ENCODE measurements around the gene ALDH1A3. TPM values are rescaled to one million over a fixed set of nuclear protein-coding genes. Genes with fewer than 3 reads are reported as not detected.

ALDH1A3 gene
- total RNA-seq, 1 donor, result 54.6 TPM

DNA sequence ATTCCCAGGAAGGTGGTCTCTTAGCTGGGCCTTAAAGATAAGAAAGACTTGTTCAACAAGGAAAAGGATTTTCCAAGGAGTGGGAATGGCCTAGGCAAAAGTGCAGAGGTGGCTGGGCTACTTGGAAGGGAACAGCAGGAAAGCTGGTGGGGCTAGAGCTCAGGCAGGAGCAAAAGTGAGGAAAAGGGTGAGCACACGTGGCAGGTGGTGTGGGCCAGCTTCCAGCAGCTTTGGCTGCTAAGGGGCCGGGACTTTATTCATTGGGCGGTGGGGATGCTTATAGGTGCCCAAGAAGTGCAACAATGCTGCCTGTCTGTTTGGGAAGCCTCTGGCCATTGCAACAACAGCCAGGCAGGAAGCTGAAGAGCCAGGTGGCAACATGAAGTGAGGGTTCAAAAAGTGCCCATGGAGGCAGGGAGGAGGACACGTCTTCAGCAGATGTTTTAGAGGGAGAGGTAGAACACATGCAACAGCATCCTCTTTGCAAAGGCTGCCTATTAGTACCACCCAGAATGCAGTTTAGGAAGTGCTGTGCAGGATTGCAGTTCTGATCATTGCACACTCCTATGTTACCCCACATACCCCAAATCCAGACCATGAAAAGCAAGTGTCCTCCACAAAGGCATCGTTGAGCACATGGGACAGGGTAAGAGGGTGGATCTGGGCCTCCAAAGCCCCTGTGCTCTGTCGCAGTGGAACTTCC is 13.8 kb downstream of the ALDH1A3 start:
- H3K4me3 ChIP-seq (ENCODE audit: insufficient read depth, low read length), result no peak overlapping the region
- TF ChIP-seq, protein P1, sequence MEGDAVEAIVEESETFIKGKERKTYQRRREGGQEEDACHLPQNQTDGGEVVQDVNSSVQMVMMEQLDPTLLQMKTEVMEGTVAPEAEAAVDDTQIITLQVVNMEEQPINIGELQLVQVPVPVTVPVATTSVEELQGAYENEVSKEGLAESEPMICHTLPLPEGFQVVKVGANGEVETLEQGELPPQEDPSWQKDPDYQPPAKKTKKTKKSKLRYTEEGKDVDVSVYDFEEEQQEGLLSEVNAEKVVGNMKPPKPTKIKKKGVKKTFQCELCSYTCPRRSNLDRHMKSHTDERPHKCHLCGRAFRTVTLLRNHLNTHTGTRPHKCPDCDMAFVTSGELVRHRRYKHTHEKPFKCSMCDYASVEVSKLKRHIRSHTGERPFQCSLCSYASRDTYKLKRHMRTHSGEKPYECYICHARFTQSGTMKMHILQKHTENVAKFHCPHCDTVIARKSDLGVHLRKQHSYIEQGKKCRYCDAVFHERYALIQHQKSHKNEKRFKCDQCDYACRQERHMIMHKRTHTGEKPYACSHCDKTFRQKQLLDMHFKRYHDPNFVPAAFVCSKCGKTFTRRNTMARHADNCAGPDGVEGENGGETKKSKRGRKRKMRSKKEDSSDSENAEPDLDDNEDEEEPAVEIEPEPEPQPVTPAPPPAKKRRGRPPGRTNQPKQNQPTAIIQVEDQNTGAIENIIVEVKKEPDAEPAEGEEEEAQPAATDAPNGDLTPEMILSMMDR (IDR thresholded peaks at IDR 0.05; ENCODE audit: extremely low read depth, low read depth, low read length), result no peak
- H3K36me3 ChIP-seq (ENCODE audit: insufficient read depth, low read length), result no peaks in the 10 kb centered on the region
- peaks cover 24% of the 10 kb centered on the region for H3K4me1 ChIP-seq (ENCODE audit: insufficient read depth, low read length)
- peak overlapping the region; percentile 3 for H3K4me2 ChIP-seq (ENCODE audit: insufficient read depth, low read length)
- H4K20me1 ChIP-seq (ENCODE audit: insufficient read depth, low read length), result no peaks in the 10 kb centered on the region
- no peaks in the 10 kb centered on the region for H3K9me3 ChIP-seq (ENCODE audit: low read depth, low read length)
- no peaks in the 10 kb centered on the region for H3K79me2 ChIP-seq (ENCODE audit: insufficient read depth, low read length)
- H3K27me3 ChIP-seq (ENCODE audit: insufficient read depth, low read length), result no peaks in the 10 kb centered on the region
- DNase-seq (ENCODE audit: insufficient read length, low spot score, missing footprints), result no peak
- no peak overlapping the region for H3K27ac ChIP-seq (ENCODE audit: low read depth, low read length)
- no peak overlapping the region for H2AFZ ChIP-seq (ENCODE audit: low read length)

DNA sequence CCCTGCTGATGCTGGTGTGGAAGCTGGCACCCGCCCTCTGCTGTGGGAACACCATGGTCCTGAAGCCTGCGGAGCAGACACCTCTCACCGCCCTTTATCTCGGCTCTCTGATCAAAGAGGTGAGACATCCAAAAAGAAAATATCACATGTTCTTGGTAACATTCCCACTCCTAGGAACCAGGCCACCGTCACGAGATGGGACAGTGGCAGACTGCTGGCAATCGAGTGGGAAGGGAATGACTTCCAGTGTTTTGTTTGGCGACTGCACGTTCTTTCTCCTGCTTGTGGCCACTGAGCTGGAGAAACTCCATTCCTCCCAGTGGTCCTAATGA is 14.3 kb downstream of the ALDH1A3 start:
- H3K4me1 ChIP-seq (ENCODE audit: insufficient read depth, low read length), result peaks cover 21% of the 10 kb centered on the region
- H3K9me3 ChIP-seq (ENCODE audit: low read depth, low read length), result no peaks in the 10 kb centered on the region
- H3K27ac ChIP-seq (ENCODE audit: low read depth, low read length), result no peak overlapping the region
- no peaks in the 10 kb centered on the region for H3K79me2 ChIP-seq (ENCODE audit: insufficient read depth, low read length)
- peak; percentile 81 for DNase-seq (ENCODE audit: insufficient read length, low spot score, missing footprints)
- no peaks in the 10 kb centered on the region for H4K20me1 ChIP-seq (ENCODE audit: insufficient read depth, low read length)
- no peak overlapping the region for H2AFZ ChIP-seq (ENCODE audit: low read length)
- no peak overlapping the region for H3K4me3 ChIP-seq (ENCODE audit: insufficient read depth, low read length)
- H3K4me2 ChIP-seq (ENCODE audit: insufficient read depth, low read length), result peak overlapping the region; percentile 3
- H3K27me3 ChIP-seq (ENCODE audit: insufficient read depth, low read length), result no peaks in the 10 kb centered on the region
- H3K36me3 ChIP-seq (ENCODE audit: insufficient read depth, low read length), result no peaks in the 10 kb centered on the region
- TF ChIP-seq, protein P1 (IDR thresholded peaks at IDR 0.05; ENCODE audit: extremely low read depth, low read depth, low read length), result no peak

DNA sequence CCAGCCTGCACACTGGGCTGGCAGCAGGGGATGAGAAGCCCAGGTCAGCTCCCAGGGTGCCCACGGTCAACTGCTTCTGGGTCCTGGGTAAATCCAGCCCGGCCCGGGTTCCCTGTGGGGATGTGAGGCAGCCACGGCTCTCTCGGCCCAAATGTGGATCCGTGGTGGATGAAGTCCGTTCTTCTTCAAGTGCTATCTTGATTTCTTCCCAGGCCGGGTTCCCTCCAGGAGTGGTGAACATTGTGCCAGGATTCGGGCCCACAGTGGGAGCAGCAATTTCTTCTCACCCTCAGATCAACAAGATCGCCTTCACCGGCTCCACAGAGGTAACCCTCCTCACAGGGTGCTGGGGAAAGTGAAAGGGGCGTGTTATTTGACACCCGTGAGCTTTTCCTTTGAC is 16.1 kb downstream of the ALDH1A3 start:
- no peaks in the 10 kb centered on the region for H4K20me1 ChIP-seq (ENCODE audit: insufficient read depth, low read length)
- peaks cover 14% of the 10 kb centered on the region for H3K4me1 ChIP-seq (ENCODE audit: insufficient read depth, low read length)
- H2AFZ ChIP-seq (ENCODE audit: low read length), result no peak overlapping the region
- no peaks in the 10 kb centered on the region for H3K79me2 ChIP-seq (ENCODE audit: insufficient read depth, low read length)
- H3K36me3 ChIP-seq (ENCODE audit: insufficient read depth, low read length), result no peaks in the 10 kb centered on the region
- no peaks in the 10 kb centered on the region for H3K9me3 ChIP-seq (ENCODE audit: low read depth, low read length)
- H3K4me3 ChIP-seq (ENCODE audit: insufficient read depth, low read length), result no peak overlapping the region
- peak; percentile 60 for DNase-seq (ENCODE audit: insufficient read length, low spot score, missing footprints)
- H3K4me2 ChIP-seq (ENCODE audit: insufficient read depth, low read length), result no peak overlapping the region
- no peak overlapping the region for H3K27ac ChIP-seq (ENCODE audit: low read depth, low read length)
- TF ChIP-seq, protein P1 (IDR thresholded peaks at IDR 0.05; ENCODE audit: extremely low read depth, low read depth, low read length), result no peak
- no peaks in the 10 kb centered on the region for H3K27me3 ChIP-seq (ENCODE audit: insufficient read depth, low read length)

DNA sequence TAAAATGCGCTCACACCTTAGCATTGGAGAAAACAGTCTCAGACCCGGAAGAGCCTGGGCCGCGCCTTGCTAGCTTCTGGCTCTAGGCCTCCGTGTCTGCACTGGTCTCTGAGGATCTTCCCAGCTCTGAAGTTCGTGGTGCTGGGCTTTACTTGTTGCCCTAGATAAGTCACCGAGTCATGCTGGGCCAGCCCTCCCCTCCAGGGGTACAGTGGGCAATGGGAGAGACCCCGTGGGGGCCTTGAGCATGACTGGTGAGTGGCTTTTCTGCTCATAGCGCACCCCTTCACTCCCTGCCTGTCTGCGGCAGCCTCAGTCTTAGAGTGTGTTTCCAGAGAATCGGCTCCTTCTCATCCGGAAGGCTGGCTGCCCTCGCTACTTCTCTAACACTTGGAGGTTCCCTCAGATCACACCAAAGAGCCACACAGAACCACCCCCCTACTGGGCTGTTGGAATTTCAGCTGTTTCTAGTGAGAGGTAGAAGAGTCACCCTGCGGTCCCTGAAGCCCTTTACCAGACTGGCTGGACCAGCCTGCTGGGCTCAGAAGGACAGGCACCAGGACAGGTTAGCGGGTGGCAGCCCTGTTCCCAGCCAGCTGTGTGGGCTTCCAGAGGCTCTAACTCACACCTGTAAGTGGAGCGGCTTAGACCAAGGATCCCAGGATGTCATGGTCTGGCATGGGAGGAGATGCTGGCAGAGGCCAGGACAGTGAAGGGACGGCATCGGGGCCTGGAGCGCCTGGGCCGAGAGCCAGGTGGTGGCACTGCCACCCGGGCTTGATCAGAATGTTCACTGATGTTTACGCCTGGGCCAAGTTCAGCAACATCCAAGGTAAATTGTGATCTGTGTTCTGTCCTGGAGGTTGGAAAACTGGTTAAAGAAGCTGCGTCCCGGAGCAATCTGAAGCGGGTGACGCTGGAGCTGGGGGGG is 17.9 kb downstream of the ALDH1A3 start:
- no peak overlapping the region for H2AFZ ChIP-seq (ENCODE audit: low read length)
- H3K36me3 ChIP-seq (ENCODE audit: insufficient read depth, low read length), result no peaks in the 10 kb centered on the region
- H3K27me3 ChIP-seq (ENCODE audit: insufficient read depth, low read length), result no peaks in the 10 kb centered on the region
- no peaks in the 10 kb centered on the region for H3K9me3 ChIP-seq (ENCODE audit: low read depth, low read length)
- H3K4me2 ChIP-seq (ENCODE audit: insufficient read depth, low read length), result no peak overlapping the region
- no peaks in the 10 kb centered on the region for H3K79me2 ChIP-seq (ENCODE audit: insufficient read depth, low read length)
- H3K27ac ChIP-seq (ENCODE audit: low read depth, low read length), result no peak overlapping the region
- H4K20me1 ChIP-seq (ENCODE audit: insufficient read depth, low read length), result no peaks in the 10 kb centered on the region
- H3K4me3 ChIP-seq (ENCODE audit: insufficient read depth, low read length), result no peak overlapping the region
- TF ChIP-seq, protein P1 (IDR thresholded peaks at IDR 0.05; ENCODE audit: extremely low read depth, low read depth, low read length), result no peak
- DNase-seq (ENCODE audit: insufficient read length, low spot score, missing footprints), result peak; percentile 60
- H3K4me1 ChIP-seq (ENCODE audit: insufficient read depth, low read length), result peaks cover 22% of the 10 kb centered on the region
